Measurements from ENCODE around the gene METTL6.

GRCh38 chr3:15454965-15455364, 27.6 kb upstream of the METTL6 start:
- TF ChIP-seq, protein P1, sequence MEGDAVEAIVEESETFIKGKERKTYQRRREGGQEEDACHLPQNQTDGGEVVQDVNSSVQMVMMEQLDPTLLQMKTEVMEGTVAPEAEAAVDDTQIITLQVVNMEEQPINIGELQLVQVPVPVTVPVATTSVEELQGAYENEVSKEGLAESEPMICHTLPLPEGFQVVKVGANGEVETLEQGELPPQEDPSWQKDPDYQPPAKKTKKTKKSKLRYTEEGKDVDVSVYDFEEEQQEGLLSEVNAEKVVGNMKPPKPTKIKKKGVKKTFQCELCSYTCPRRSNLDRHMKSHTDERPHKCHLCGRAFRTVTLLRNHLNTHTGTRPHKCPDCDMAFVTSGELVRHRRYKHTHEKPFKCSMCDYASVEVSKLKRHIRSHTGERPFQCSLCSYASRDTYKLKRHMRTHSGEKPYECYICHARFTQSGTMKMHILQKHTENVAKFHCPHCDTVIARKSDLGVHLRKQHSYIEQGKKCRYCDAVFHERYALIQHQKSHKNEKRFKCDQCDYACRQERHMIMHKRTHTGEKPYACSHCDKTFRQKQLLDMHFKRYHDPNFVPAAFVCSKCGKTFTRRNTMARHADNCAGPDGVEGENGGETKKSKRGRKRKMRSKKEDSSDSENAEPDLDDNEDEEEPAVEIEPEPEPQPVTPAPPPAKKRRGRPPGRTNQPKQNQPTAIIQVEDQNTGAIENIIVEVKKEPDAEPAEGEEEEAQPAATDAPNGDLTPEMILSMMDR (IDR thresholded peaks at IDR 0.05; ENCODE audit: insufficient read depth, low read depth, low read length) = no peak
- TF ChIP-seq EZH2 (IDR thresholded peaks at IDR 0.05; ENCODE audit: insufficient read depth, low read length) = no peak

All from astrocyte (in vitro differentiated cells and primary cell).